ENCODE results near the gene DUSP5.
A peak's percentile ranks its signal among the peaks of the same experiment; 100 is the strongest.

DUSP5 gene

DNA sequence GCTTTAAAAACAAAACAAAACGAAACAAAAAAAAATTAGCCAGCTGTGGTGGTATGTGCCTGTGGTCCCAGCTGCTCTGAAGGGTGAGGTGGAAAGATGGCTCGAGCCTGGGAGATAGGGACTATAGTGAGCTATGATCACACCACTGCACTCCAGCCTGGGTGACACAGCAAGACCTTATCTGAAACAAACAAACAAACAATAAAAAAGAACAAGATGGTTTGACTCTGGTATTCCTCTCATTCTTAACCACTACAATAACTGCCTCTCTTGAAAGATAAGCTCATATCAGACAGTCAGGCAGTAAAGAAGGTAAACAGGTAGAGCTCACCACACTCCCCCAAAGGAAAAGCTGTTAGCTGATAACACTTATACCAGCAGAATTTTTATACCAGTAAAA, 14.1 kb upstream of the DUSP5 start (continued):
- TF ChIP-seq, protein P1, sequence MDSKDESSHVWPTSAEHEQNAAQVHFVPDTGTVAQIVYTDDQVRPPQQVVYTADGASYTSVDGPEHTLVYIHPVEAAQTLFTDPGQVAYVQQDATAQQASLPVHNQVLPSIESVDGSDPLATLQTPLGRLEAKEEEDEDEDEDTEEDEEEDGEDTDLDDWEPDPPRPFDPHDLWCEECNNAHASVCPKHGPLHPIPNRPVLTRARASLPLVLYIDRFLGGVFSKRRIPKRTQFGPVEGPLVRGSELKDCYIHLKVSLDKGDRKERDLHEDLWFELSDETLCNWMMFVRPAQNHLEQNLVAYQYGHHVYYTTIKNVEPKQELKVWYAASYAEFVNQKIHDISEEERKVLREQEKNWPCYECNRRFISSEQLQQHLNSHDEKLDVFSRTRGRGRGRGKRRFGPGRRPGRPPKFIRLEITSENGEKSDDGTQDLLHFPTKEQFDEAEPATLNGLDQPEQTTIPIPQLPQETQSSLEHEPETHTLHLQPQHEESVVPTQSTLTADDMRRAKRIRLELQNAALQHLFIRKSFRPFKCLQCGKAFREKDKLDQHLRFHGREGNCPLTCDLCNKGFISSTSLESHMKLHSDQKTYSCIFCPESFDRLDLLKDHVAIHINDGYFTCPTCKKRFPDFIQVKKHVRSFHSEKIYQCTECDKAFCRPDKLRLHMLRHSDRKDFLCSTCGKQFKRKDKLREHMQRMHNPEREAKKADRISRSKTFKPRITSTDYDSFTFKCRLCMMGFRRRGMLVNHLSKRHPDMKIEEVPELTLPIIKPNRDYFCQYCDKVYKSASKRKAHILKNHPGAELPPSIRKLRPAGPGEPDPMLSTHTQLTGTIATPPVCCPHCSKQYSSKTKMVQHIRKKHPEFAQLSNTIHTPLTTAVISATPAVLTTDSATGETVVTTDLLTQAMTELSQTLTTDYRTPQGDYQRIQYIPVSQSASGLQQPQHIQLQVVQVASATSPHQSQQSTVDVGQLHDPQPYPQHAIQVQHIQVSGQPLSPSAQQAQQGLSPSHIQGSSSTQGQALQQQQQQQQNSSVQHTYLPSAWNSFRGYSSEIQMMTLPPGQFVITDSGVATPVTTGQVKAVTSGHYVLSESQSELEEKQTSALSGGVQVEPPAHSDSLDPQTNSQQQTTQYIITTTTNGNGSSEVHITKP (tag by site-specific recombination; IDR thresholded peaks at IDR 0.05), result peak; percentile 25; the same call in 1 of the 2 replicates
- TF ChIP-seq, protein P2, sequence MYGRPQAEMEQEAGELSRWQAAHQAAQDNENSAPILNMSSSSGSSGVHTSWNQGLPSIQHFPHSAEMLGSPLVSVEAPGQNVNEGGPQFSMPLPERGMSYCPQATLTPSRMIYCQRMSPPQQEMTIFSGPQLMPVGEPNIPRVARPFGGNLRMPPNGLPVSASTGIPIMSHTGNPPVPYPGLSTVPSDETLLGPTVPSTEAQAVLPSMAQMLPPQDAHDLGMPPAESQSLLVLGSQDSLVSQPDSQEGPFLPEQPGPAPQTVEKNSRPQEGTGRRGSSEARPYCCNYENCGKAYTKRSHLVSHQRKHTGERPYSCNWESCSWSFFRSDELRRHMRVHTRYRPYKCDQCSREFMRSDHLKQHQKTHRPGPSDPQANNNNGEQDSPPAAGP (tag by site-specific recombination; IDR thresholded peaks at IDR 0.05), result no peak
- TF ChIP-seq ZNF155 (tag by site-specific recombination; IDR thresholded peaks at IDR 0.05), result no peak
- TF ChIP-seq ZNF558 (tag by site-specific recombination; IDR thresholded peaks at IDR 0.05), result no peak
- TF ChIP-seq, protein P3, sequence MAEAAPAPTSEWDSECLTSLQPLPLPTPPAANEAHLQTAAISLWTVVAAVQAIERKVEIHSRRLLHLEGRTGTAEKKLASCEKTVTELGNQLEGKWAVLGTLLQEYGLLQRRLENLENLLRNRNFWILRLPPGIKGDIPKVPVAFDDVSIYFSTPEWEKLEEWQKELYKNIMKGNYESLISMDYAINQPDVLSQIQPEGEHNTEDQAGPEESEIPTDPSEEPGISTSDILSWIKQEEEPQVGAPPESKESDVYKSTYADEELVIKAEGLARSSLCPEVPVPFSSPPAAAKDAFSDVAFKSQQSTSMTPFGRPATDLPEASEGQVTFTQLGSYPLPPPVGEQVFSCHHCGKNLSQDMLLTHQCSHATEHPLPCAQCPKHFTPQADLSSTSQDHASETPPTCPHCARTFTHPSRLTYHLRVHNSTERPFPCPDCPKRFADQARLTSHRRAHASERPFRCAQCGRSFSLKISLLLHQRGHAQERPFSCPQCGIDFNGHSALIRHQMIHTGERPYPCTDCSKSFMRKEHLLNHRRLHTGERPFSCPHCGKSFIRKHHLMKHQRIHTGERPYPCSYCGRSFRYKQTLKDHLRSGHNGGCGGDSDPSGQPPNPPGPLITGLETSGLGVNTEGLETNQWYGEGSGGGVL (tag by site-specific recombination; IDR thresholded peaks at IDR 0.05), result 0 out of 2 replicates have a peak, but pooled peaks have one; percentile 40
- TF ChIP-seq ZNF366 (tag by site-specific recombination; conservative IDR thresholded peaks at IDR 0.05), result no peak
- peak; percentile 82 for TF ChIP-seq ZNF18 (tag by site-specific recombination; IDR thresholded peaks at IDR 0.05)
- TF ChIP-seq ZNF391 (tag by site-specific recombination; IDR thresholded peaks at IDR 0.05; ENCODE audit: borderline replicate concordance, low read depth), result no peak
- TF ChIP-seq ZNF664 (tag by site-specific recombination; IDR thresholded peaks at IDR 0.05), result no peak
- peak; percentile 39; the same call in 1 of the 2 replicates for TF ChIP-seq TCF7L2 (IDR thresholded peaks at IDR 0.05; ENCODE audit: borderline replicate concordance, low read depth, low read length)
- peak; percentile 85 for TF ChIP-seq ZXDB (tag by site-specific recombination; IDR thresholded peaks at IDR 0.05)

DNA sequence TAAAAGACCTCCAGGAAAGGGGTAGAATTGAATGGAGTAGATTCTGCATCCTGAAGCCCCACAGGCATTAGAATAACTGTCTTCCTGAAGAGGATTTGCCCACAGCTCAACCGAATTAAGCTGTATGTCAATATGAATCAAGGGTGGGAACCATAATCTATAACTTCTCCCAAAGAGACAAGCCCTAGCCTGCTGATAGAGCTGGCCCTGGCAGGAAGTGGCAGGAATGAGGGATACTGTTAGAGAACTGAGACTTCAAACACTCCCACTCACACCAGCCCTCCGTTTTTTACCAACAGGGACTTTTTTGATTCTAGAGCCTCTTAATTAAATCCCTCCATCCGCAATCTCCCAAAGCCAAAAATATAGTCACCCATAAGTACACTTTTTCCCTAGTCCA, 12.2 kb upstream of the DUSP5 start:
- no peaks in the 10 kb centered on the region for H3K9me3 ChIP-seq (ENCODE audit: control insufficient read depth, insufficient read depth, low read depth, low read length)
- no peak overlapping the region for H3K4me3 ChIP-seq (ENCODE audit: low read depth, low read length)
- H3K36me3 ChIP-seq (ENCODE audit: control insufficient read depth in 2 of 2, insufficient read depth in 1 of 2, low read length in 2 of 2), result no peaks in the 10 kb centered on the region
- POLR2A ChIA-PET, result no interaction called here
- CTCF ChIA-PET, result interaction anchor here (1.3 to 1.4 kb wide), 2 partner anchors 61 to 175 kb away, joined by 3 read pairs; no protein-coding TSS in a partner anchor
- H3K4me1 ChIP-seq (ENCODE audit: control insufficient read depth, insufficient read depth, low read length), result peaks cover 14% of the 10 kb centered on the region
- no peak overlapping the region for H3K27ac ChIP-seq (ENCODE audit: extremely low read depth, low read depth, low read length)
- no peak for TF ChIP-seq HOXD13 (CRISPR knock-in tag; IDR thresholded peaks at IDR 0.05; ENCODE audit: borderline replicate concordance)
- no peak for TF ChIP-seq REPIN1 (tag by site-specific recombination; IDR thresholded peaks at IDR 0.05; ENCODE audit: low read depth)
- no peak for TF ChIP-seq ZNF10 (tag by site-specific recombination; IDR thresholded peaks at IDR 0.05)
- TF ChIP-seq, protein P4, sequence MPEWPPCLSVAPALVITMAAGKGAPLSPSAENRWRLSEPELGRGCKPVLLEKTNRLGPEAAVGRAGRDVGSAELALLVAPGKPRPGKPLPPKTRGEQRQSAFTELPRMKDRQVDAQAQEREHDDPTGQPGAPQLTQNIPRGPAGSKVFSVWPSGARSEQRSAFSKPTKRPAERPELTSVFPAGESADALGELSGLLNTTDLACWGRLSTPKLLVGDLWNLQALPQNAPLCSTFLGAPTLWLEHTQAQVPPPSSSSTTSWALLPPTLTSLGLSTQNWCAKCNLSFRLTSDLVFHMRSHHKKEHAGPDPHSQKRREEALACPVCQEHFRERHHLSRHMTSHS (tag by site-specific recombination; IDR thresholded peaks at IDR 0.05), result no peak
- TF ChIP-seq PRDM2 (tag by site-specific recombination; IDR thresholded peaks at IDR 0.05; ENCODE audit: borderline replicate concordance), result no peak
- no peak for TF ChIP-seq ZNF280C (tag by site-specific recombination; IDR thresholded peaks at IDR 0.05)
- no peak for TF ChIP-seq MZF1 (tag by site-specific recombination; IDR thresholded peaks at IDR 0.05; ENCODE audit: borderline replicate concordance)
- no peak for TF ChIP-seq ZNF843 (tag by site-specific recombination; IDR thresholded peaks at IDR 0.05)
